Neural progenitor cell (in vitro differentiated cells): ENCODE data around the gene CCDC177. TPM values are rescaled to one million over a fixed set of nuclear protein-coding genes. Genes with fewer than 3 reads are reported as not detected.

Experiments used
- DNase-seq: peaks from one replicate; pipeline ENCODE4 v3.0.0-alpha.2; 2016; ENCODE audit warnings: low spot score
- H2AFZ ChIP-seq: fragments of 200-600 bp; sonication (generic); replicated peaks from 2 replicates; pipeline ENCODE4 v1.6.1; 2016; ENCODE audit warnings: antibody characterized with exemption
- H3F3A ChIP-seq: fragments of 200-600 bp; sonication (generic); 2 replicates; pipeline ENCODE4 v1.6.1; 2016; ENCODE audit warnings: antibody characterized with exemption, low read depth
- H3K27ac ChIP-seq: fragments of 200-600 bp; sonication (generic); 2 replicates; pipeline ENCODE4 v1.5.1; 2016; ENCODE audit warnings: mild to moderate bottlenecking
- H3K27me3 ChIP-seq: fragments of 200-600 bp; sonication (generic); 2 replicates; pipeline ENCODE4 v1.6.1; 2016; ENCODE audit warnings: mild to moderate bottlenecking, moderate library complexity
- H3K36me3 ChIP-seq: fragments of 200-600 bp; sonication (generic); 2 replicates; pipeline ENCODE4 v1.5.1; 2016
- H3K4me1 ChIP-seq: fragments of 200-600 bp; sonication (generic); 2 replicates; pipeline ENCODE4 v1.6.1; 2016; ENCODE audit warnings: mixed run types
- H3K4me2 ChIP-seq: fragments of 200-600 bp; sonication (generic); 2 replicates; pipeline ENCODE4 v1.6.1; 2016
- H3K4me3 ChIP-seq: fragments of 200-600 bp; sonication (generic); 2 replicates; pipeline ENCODE4 v1.5.1; 2016
- H3K79me2 ChIP-seq: fragments of 200-600 bp; sonication (generic); 2 replicates; pipeline ENCODE4 v1.6.1; 2016; ENCODE audit warnings: low read depth
- H3K9ac ChIP-seq: fragments of 200-600 bp; sonication (generic); 2 replicates; pipeline ENCODE4 v1.6.1; 2016
- H3K9me3 ChIP-seq: fragments of 200-600 bp; sonication (generic); 2 replicates; pipeline ENCODE4 v1.5.1; 2016; ENCODE audit warnings: low read depth
- H4K20me1 ChIP-seq: fragments of 200-600 bp; sonication (generic); 2 replicates; pipeline ENCODE4 v1.6.1; 2016; ENCODE audit warnings: low read depth
- H3K27ac Mint-ChIP-seq: 3 replicates; pipeline ENCODE4 v1.8.0; 2021; ENCODE audit warnings: mixed read lengths
- H3K27me3 Mint-ChIP-seq: 2 replicates; pipeline ENCODE4 v1.8.0; 2022; ENCODE audit warnings: low read depth, mild to moderate bottlenecking, inconsistent platforms, moderate library complexity, mixed read lengths; ENCODE audit not compliant: insufficient read depth
- H3K36me3 Mint-ChIP-seq: 3 replicates; pipeline ENCODE4 v1.8.0; 2021; ENCODE audit warnings: mixed read lengths
- H3K4me1 Mint-ChIP-seq: 3 replicates; pipeline ENCODE4 v1.8.0; 2021; ENCODE audit warnings: mixed read lengths
- H3K4me3 Mint-ChIP-seq: 3 replicates; pipeline ENCODE4 v1.8.0; 2021; ENCODE audit warnings: mild to moderate bottlenecking, moderate library complexity, mixed read lengths
- H3K9me3 Mint-ChIP-seq: 3 replicates; pipeline ENCODE4 v1.8.0; 2020; ENCODE audit warnings: mixed read lengths
- EZH2 ChIP-seq: fragments of 200-600 bp; sonication (generic); IDR thresholded peaks from 2 replicates; pipeline ENCODE4 v1.6.1; 2017; ENCODE audit warnings: antibody characterized with exemption, mild to moderate bottlenecking, moderate library complexity
- EZH2phosphoT487 ChIP-seq: fragments of 200-600 bp; sonication (generic); IDR thresholded peaks from 2 replicates; pipeline ENCODE4 v1.6.1; 2017; ENCODE audit warnings: antibody characterized with exemption
- total RNA-seq: library from RNA; depleted of rRNA; stranded (reverse); fragments of >200 nt; gene quantifications from 2 replicates; pipeline ENCODE4 v1.2.3, GENCODE V29; 2015; ENCODE audit warnings: low replicate concordance
- TF ChIP-seq, protein P1 (sequence below): fragments of 200-600 bp; sonication (generic); IDR thresholded peaks from 2 replicates; pipeline ENCODE4 v1.5.1; 2017; ENCODE audit warnings: antibody characterized with exemption, mild to moderate bottlenecking

The CCDC177 gene
- total RNA-seq, 1 donor from 2014 or later = 8.6 TPM

DNA sequence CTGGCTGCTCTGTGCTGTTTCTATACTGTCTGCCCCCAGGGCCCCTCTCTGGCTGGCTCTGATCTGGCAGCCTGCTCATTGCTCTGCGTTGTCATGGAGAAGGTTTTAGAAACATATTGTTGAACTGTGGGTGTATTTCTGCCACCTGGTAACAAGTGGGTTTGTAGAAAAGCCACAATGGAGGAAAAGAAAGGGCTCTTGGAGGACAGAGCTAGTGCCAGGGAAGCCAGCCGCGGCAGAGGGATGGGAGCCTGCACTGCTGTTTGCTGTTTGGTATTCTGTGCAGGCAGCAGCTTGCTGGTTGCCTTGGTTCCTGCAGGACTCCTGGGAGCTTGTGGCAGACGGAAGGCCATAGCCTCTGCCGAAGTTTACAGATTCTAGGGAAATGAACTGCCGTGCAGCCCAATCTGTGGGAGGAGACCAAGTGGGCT lies 15.1 kb downstream of the CCDC177 start:
- Histone ChIP-seq H2AFZ (peak overlapping the region; percentile 77), H4K20me1 (no peaks in the 10 kb centered on the region), H3K4me3 (no peak overlapping the region), H3F3A (peaks cover 13% of the 10 kb centered on the region), H3K27me3 (no peaks in the 10 kb centered on the region), H3K27ac (peak overlapping the region; percentile 11), H3K9ac (no peak overlapping the region), H3K79me2 (no peaks in the 10 kb centered on the region), H3K36me3 (no peaks in the 10 kb centered on the region), H3K4me2 (peak overlapping the region; percentile 58), H3K9me3 (no peaks in the 10 kb centered on the region), H3K4me1 (peaks cover 32% of the 10 kb centered on the region)
- Mint-ChIP-seq H3K4me1 (peaks cover 42% of the 10 kb centered on the region), H3K36me3 (no peaks in the 10 kb centered on the region), H3K9me3 (no peaks in the 10 kb centered on the region), H3K27ac (peak overlapping the region; percentile 100), H3K4me3 (peak overlapping the region; percentile 69), H3K27me3 (peaks cover 17% of the 10 kb centered on the region)
- peak; percentile 23 for DNase-seq
- TF ChIP-seq EZH2phosphoT487 = no peak
- TF ChIP-seq, protein P1, sequence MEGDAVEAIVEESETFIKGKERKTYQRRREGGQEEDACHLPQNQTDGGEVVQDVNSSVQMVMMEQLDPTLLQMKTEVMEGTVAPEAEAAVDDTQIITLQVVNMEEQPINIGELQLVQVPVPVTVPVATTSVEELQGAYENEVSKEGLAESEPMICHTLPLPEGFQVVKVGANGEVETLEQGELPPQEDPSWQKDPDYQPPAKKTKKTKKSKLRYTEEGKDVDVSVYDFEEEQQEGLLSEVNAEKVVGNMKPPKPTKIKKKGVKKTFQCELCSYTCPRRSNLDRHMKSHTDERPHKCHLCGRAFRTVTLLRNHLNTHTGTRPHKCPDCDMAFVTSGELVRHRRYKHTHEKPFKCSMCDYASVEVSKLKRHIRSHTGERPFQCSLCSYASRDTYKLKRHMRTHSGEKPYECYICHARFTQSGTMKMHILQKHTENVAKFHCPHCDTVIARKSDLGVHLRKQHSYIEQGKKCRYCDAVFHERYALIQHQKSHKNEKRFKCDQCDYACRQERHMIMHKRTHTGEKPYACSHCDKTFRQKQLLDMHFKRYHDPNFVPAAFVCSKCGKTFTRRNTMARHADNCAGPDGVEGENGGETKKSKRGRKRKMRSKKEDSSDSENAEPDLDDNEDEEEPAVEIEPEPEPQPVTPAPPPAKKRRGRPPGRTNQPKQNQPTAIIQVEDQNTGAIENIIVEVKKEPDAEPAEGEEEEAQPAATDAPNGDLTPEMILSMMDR = no peak
- no peak for TF ChIP-seq EZH2

DNA sequence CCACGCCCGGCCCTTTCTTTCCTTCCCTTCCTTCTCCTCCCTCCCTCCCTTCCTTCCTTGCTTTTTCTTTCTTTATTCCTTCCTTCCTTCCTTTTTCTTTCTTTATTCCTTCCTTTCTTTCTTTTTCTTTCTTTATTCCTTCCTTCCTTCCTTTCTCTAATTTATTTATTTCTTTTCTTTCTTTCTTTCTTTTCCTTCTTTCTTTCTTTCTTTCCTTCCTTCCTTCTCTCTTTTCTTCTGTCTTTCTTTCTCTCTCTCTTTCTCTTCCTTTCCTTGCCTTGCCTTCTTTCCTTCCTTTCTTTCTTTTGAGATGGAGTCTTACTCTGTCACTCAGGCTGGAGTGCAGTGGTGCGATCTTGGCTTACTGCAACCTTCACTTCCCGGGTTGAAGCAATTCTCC lies 15.9 kb downstream of the CCDC177 start:
- H3K36me3 ChIP-seq = no peaks in the 10 kb centered on the region
- Mint-ChIP-seq H3K9me3 (no peaks in the 10 kb centered on the region), H3K27ac (peak overlapping the region; percentile 100), H3K27me3 (peaks cover 15% of the 10 kb centered on the region), H3K4me1 (peaks cover 42% of the 10 kb centered on the region), H3K36me3 (no peaks in the 10 kb centered on the region), H3K4me3 (no peak overlapping the region)
- no peaks in the 10 kb centered on the region for H3K9me3 ChIP-seq
- H3K4me1 ChIP-seq = peaks cover 32% of the 10 kb centered on the region
- no peaks in the 10 kb centered on the region for H3K27me3 ChIP-seq
- no peaks in the 10 kb centered on the region for H4K20me1 ChIP-seq
- no peak for TF ChIP-seq EZH2
- TF ChIP-seq, protein P1 = no peak
- no peak for TF ChIP-seq EZH2phosphoT487
- no peak overlapping the region for H3K27ac ChIP-seq
- no peak for DNase-seq
- no peaks in the 10 kb centered on the region for H3K79me2 ChIP-seq
- H3K4me3 ChIP-seq = no peak overlapping the region
- H3F3A ChIP-seq = peaks cover 13% of the 10 kb centered on the region
- no peak overlapping the region for H3K4me2 ChIP-seq
- no peak overlapping the region for H3K9ac ChIP-seq
- H2AFZ ChIP-seq = no peak overlapping the region

DNA sequence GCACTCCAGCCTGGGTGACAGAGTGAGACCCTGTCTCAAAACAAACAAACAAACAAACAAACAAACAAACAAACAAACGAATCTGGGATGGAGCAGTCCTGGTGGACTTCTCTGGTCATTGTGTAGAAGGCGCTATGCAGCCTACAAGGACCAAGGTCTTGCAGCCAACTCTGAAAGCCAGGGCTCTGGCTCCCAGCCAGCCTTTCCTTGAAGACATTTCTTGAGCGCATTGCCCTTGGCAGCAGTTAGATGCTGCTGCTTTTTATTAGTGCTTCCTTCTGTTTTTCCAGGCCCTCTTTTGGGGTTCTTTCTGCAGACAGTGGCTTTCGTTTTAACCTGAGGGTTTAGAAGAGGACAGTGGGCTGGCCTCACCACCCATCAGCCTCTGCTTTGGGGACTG lies 20.2 kb downstream of the CCDC177 start:
- DNase-seq = no peak
- H3K27ac ChIP-seq = no peak overlapping the region
- no peak overlapping the region for H3K4me3 Mint-ChIP-seq
- no peak overlapping the region for H3K4me2 ChIP-seq
- no peaks in the 10 kb centered on the region for H4K20me1 ChIP-seq
- H3F3A ChIP-seq = peaks cover 9% of the 10 kb centered on the region
- H3K4me3 ChIP-seq = no peak overlapping the region
- H3K27me3 ChIP-seq = no peaks in the 10 kb centered on the region
- TF ChIP-seq, protein P1 = no peak
- no peak overlapping the region for H3K9ac ChIP-seq
- peaks cover 16% of the 10 kb centered on the region for H3K4me1 ChIP-seq
- H3K79me2 ChIP-seq = no peaks in the 10 kb centered on the region
- no peaks in the 10 kb centered on the region for H3K9me3 ChIP-seq
- H3K36me3 ChIP-seq = no peaks in the 10 kb centered on the region
- no peak overlapping the region for H3K27ac Mint-ChIP-seq
- H3K27me3 Mint-ChIP-seq = peaks cover 5% of the 10 kb centered on the region
- no peak overlapping the region for H2AFZ ChIP-seq
- peaks cover 2% of the 10 kb centered on the region for H3K9me3 Mint-ChIP-seq
- H3K4me1 Mint-ChIP-seq = peaks cover 30% of the 10 kb centered on the region
- H3K36me3 Mint-ChIP-seq = no peaks in the 10 kb centered on the region
